ENCODE results near the gene NEAT1.
A peak's percentile ranks its signal among the peaks of the same experiment; 100 is the strongest.

Gene NEAT1

GRCh38 chr11:65421794-65422632 lies 585 bp upstream of the NEAT1 start:
- peak overlapping the region; percentile 76 for H3K4me3 ChIP-seq (ENCODE audit: low read depth, low read length)

GRCh38 chr11:65423516-65424204 lies 1.1 kb downstream of the NEAT1 start:
- H3K4me3 ChIP-seq (ENCODE audit: low read depth, low read length) = peak overlapping the region; percentile 76

GRCh38 chr11:65424205-65425104 lies 1.9 kb downstream of the NEAT1 start:
- peak overlapping the region; percentile 76 for H3K4me3 ChIP-seq (ENCODE audit: low read depth, low read length)

DNA sequence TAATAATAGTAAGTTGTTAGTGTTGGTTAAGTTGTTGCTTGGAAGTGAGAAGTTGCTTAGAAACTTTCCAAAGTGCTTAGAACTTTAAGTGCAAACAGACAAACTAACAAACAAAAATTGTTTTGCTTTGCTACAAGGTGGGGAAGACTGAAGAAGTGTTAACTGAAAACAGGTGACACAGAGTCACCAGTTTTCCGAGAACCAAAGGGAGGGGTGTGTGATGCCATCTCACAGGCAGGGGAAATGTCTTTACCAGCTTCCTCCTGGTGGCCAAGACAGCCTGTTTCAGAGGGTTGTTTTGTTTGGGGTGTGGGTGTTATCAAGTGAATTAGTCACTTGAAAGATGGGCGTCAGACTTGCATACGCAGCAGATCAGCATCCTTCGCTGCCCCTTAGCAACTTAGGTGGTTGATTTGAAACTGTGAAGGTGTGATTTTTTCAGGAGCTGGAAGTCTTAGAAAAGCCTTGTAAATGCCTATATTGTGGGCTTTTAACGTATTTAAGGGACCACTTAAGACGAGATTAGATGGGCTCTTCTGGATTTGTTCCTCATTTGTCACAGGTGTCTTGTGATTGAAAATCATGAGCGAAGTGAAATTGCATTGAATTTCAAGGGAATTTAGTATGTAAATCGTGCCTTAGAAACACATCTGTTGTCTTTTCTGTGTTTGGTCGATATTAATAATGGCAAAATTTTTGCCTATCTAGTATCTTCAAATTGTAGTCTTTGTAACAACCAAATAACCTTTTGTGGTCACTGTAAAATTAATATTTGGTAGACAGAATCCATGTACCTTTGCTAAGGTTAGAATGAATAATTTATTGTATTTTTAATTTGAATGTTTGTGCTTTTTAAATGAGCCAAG lies 2.7 kb downstream of the NEAT1 start:
- H3K4me3 ChIP-seq (ENCODE audit: low read depth, low read length) = peak overlapping the region; percentile 76

GRCh38 chr11:65425971-65426838 lies 3.6 kb downstream of the NEAT1 start:
- peak overlapping the region; percentile 76 for H3K4me3 ChIP-seq (ENCODE audit: low read depth, low read length)

DNA sequence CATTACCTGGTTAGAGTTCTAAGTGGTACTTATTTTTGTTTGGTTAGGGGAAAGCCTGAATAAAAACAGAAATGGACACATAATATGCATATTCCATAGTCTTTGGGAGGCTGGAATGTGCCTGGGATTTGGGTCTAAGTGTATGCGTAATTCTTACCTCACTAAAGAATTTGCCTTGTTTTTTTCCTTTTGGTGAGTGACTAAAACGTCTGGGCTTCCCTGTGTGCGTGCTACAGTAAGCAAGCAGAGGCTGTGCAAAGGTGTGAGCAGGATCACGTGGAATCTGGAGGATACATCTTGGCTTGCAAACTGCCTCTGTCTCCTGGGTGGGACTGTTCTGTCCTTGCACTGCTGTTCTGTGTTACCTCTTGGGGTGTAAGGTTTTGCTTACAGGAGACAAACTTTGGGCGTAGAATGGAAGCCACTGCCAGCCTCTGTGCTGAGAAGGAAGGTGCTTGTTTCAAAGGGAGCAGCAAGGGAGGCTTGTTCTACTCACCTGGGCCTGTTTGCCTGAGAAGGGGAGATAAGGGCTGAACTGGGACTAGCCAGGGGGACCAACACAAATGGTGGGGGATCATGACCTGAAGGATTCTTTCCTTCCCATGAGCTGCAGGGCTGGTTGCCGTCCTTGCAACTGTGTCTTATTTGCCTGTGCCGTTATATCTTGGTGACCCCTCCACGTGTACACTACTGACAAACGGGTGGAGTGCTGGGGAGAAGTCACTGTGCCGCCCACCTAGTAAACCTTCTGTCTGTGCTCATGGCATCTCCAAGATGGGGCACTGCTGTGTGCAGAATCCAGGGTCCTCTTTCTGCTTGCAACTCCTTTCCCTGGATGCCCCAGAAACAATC lies 4.5 kb downstream of the NEAT1 start:
- no peak overlapping the region for H3K4me3 ChIP-seq (ENCODE audit: low read depth, low read length)

DNA sequence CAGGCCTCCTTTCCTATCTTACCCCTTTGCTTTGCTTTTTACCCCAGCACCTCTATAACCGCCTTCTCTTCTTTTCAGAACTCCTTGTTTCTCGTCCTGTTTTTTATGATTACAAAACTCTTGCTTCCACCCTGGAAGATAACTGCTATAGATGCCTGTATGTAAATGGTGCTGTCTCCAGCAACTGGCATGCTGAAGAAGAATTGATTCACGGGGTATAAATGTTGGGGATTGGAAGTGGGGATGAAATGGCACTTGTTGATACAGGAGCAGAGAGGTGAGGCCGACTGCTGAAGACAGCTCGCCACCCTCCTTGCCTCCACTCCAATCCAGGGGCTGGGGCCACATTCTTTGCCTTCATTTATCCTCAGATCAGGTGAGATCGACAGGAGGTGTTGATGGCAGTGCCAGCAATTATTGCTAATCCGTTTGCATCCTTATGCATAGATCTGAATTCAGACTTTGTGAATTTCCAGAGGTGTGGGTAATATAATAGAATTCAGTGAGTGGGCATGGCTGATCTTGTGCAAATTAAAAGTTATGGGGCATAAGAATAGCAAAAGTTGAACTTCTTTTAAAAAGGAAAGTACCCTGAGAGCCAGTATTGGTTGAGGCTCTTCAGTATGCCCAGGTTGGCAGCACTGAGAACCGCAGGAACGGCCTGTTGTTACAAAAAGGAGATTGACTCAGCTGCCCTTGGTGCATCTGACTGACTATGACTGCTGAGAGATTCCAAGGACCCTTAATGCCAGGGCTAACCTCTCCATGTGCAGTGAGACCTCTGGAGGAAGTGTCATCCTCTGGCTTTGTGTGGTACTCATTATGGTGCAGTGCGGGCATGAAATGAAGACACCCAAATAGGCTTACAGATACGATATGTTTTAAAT lies 5.3 kb downstream of the NEAT1 start:
- H3K4me3 ChIP-seq (ENCODE audit: low read depth, low read length) = no peak overlapping the region

DNA sequence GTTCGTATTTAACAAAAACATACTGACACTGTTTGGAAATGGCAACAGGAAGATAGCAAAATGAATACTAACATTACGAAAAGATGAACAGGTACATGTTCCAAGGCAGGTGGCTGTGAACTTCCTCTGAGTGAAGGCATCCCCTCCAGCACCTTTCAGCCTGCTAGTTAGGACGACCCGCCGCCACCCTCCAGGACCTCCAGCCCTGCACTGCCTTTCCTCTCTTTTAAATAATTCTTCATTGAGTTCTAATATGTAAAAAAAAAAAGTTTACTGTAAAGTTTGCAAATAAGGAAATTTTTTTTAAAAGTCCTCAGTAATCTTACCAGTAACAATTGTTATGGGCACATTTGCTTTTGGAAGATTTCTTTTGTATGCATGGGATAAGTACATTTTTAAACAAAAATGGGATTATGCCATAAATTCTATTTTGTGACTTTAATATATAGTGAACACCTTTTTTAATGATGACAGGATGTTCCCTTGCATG lies 6.0 kb downstream of the NEAT1 start:
- no peak overlapping the region for H3K4me3 ChIP-seq (ENCODE audit: low read depth, low read length)

DNA sequence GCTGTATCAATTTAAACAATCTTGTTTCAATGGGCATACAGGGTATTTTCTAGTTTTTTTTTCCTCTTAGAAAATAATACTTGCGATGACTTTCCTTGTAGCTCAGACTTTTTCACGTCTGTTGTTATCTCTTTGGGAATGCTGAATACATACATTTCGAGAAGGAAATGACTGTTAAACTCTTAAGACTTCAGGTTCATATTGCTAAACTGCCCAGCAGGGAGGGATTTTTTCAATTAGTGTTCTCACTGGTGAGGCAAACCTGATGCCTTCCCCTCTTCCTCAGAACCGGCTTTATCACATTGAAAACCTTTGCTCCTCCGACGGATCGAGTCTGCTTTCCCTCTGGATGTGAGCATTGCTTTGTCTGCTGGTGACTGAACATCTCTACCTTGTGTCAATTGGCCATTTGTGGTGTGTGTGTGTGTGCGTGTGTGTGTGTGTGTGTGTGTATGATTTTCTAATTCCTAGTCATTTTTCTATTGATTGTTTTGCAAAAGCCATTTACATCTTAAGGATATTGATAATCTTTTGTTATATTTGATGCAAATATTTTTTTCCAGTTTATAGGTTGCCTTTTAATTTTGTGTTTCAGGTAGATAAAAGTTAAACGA lies 6.6 kb downstream of the NEAT1 start:
- no peak overlapping the region for H3K4me3 ChIP-seq (ENCODE audit: low read depth, low read length)

GRCh38 chr11:65429724-65430405 lies 7.3 kb downstream of the NEAT1 start:
- no peak overlapping the region for H3K4me3 ChIP-seq (ENCODE audit: low read depth, low read length)

DNA sequence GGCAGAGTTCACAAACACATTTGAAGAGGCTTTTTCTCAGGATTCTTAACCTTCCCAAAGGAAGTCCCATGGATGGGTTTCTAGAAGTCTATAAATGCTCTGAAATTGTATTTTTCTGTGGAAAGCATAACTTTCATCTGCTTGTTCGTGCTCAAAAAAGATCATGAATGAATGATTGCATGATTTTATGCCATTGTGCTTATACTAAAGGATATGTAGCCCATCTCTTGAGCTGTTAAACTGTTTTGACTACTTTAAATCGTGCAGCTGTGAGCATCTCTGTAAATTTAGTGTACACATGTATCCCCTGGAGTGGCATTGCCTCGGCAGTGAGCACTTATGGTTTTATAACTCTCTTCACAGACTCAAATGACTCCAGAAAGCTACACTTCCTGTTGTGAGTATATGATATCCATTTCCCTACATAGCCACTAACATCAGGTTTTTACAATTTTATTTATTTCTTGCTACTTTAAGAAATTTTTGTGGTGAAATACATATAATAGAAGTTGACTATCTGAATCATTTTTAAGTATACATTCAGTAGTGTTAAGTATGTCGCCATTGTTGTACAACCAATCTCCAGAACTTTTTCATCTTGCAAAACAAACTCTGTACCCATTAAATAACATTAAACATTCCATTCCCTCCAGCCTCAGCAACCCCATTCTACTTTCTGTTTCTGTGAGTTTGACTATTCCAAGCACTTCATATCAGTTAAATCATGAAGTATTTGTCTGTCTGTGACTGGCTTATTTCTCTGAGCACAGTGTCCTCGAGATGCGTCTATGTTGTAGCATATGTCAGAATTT lies 8.0 kb downstream of the NEAT1 start:
- no peak overlapping the region for H3K4me3 ChIP-seq (ENCODE audit: low read depth, low read length)

- H3K4me3 ChIP-seq (ENCODE audit: low read depth, low read length) = no peak overlapping the region
Observed at GRCh38 chr11:65431451-65432099, 9.0 kb downstream of the NEAT1 start.

- no peak overlapping the region for H3K4me3 ChIP-seq (ENCODE audit: low read depth, low read length)
Observed at GRCh38 chr11:65432100-65432650, 9.6 kb downstream of the NEAT1 start.

DNA sequence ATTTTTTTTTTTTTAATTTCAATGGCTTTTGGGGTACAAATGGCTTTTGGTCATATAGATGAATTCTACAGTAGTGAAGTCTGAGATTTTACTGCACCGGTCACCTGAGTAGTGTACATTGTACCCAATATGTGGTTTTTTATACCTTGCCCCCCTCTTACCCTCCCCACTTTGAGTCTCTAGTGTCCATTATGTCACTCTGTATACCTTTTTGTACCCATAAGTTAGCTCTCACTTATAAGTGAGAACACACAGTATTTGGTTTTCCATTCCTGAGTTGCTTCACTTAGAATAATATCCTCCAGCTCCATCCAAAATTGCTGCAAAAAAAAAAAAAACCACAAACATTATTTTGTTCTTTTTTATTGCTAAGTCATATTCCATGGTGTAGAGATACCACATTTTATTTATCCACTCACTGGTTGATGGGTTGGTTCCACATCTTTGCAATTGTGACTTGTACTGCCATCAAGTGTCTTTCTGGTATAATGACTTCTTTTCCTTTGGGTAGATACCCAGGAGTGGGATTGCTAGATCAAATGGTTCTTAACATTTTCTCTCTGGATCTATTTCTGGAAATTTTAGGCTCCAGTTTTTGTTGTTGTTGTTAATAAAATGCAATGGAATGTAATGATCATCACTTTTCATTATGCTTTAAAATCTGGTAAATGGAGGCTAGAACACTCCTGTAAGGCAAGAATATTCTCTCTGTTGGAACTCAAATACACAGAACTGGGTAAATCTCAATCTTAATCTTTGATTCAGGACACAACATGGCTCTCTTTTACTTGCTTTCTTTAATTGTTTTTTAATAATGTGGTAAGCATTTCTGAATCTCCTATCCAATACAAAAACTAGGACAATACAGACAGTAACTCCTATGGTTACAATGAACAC lies 10.3 kb downstream of the NEAT1 start:
- no peak overlapping the region for H3K4me3 ChIP-seq (ENCODE audit: low read depth, low read length)

All from iPS-11a (cell line).